ENCODE results near the gene ST8SIA1. TPM values are rescaled to one million over a fixed set of nuclear protein-coding genes. Genes with fewer than 3 reads are reported as not detected.

The ST8SIA1 gene
- polyA plus RNA-seq, 1 donor from 2014 or later = 22.5 TPM

- H3K9ac ChIP-seq (ENCODE audit: low read length) = no peak overlapping the region
- no peak overlapping the region for H2AFZ ChIP-seq (ENCODE audit: low read depth, low read length)
- H3K9me2 ChIP-seq (ENCODE audit: insufficient read depth, low read length) = no peaks in the 10 kb centered on the region
- H3K4me3 ChIP-seq (ENCODE audit: low read length) = no peak overlapping the region
- H3K27ac ChIP-seq (ENCODE audit: low read length) = no peak overlapping the region
- H3K27me3 ChIP-seq (ENCODE audit: insufficient read depth, low read depth, low read length) = no peaks in the 10 kb centered on the region
- TF ChIP-seq POLR2AphosphoS5 (IDR thresholded peaks at IDR 0.05) (no peak), EP300 (conservative IDR thresholded peaks at IDR 0.05; ENCODE audit: poor library complexity, severe bottlenecking) (no peak), RAD21 (conservative IDR thresholded peaks at IDR 0.05) (no peak), SMC3 (conservative IDR thresholded peaks at IDR 0.05; ENCODE audit: poor library complexity) (no peak), TAF1 (IDR thresholded peaks at IDR 0.05; ENCODE audit: low read depth) (no peak), REST (IDR thresholded peaks at IDR 0.05; ENCODE audit: borderline replicate concordance) (no peak), EZH2 (IDR thresholded peaks at IDR 0.05; ENCODE audit: borderline replicate concordance, insufficient read depth, low read length, poor library complexity, severe bottlenecking) (no peak), CTCF (IDR thresholded peaks at IDR 0.05; ENCODE audit: poor library complexity, severe bottlenecking) (no peak), MXI1 (conservative IDR thresholded peaks at IDR 0.05; ENCODE audit: poor library complexity, severe bottlenecking) (no peak)
- H3F3A ChIP-seq (ENCODE audit: insufficient read depth, low read length, poor library complexity, severe bottlenecking) = no peaks in the 10 kb centered on the region
- no peaks in the 10 kb centered on the region for H4K20me1 ChIP-seq (ENCODE audit: insufficient read depth)
- H3K4me2 ChIP-seq (ENCODE audit: low read length) = no peak overlapping the region
- H3K9me3 ChIP-seq (ENCODE audit: low read length) = no peaks in the 10 kb centered on the region
- no peaks in the 10 kb centered on the region for H3K79me2 ChIP-seq (replicated peaks; ENCODE audit: insufficient read depth, low read length)
- H3K36me3 ChIP-seq (ENCODE audit: insufficient read depth, low read length) = no peaks in the 10 kb centered on the region
Measured at GRCh38 chr12:22262309-22262708, 72.2 kb downstream of the ST8SIA1 start.

- TF ChIP-seq EP300 (conservative IDR thresholded peaks at IDR 0.05; ENCODE audit: poor library complexity, severe bottlenecking) = no peak
- no peak for TF ChIP-seq TAF1 (IDR thresholded peaks at IDR 0.05; ENCODE audit: low read depth)
- TF ChIP-seq SMC3 (conservative IDR thresholded peaks at IDR 0.05; ENCODE audit: poor library complexity) = no peak
- TF ChIP-seq EZH2 (IDR thresholded peaks at IDR 0.05; ENCODE audit: borderline replicate concordance, insufficient read depth, low read length, poor library complexity, severe bottlenecking) = no peak
- no peak for TF ChIP-seq MXI1 (conservative IDR thresholded peaks at IDR 0.05; ENCODE audit: poor library complexity, severe bottlenecking)
- TF ChIP-seq RAD21 (conservative IDR thresholded peaks at IDR 0.05) = no peak
- no peak for TF ChIP-seq CTCF (IDR thresholded peaks at IDR 0.05; ENCODE audit: poor library complexity, severe bottlenecking)
- no peak for TF ChIP-seq REST (IDR thresholded peaks at IDR 0.05; ENCODE audit: borderline replicate concordance)
- TF ChIP-seq POLR2AphosphoS5 (IDR thresholded peaks at IDR 0.05) = no peak
- H3K4me2 ChIP-seq (ENCODE audit: low read length) = no peak overlapping the region
- no peak overlapping the region for H3K9ac ChIP-seq (ENCODE audit: low read length)
- H3K27ac ChIP-seq (ENCODE audit: low read length) = no peak overlapping the region
- H3F3A ChIP-seq (ENCODE audit: insufficient read depth, low read length, poor library complexity, severe bottlenecking) = no peaks in the 10 kb centered on the region
- H3K4me3 ChIP-seq (ENCODE audit: low read length) = no peak overlapping the region
- H3K79me2 ChIP-seq (replicated peaks; ENCODE audit: insufficient read depth, low read length) = no peaks in the 10 kb centered on the region
- no peaks in the 10 kb centered on the region for H3K9me3 ChIP-seq (ENCODE audit: low read length)
- H4K20me1 ChIP-seq (ENCODE audit: insufficient read depth) = no peaks in the 10 kb centered on the region
- no peaks in the 10 kb centered on the region for H3K27me3 ChIP-seq (ENCODE audit: insufficient read depth, low read depth, low read length)
- H3K36me3 ChIP-seq (ENCODE audit: insufficient read depth, low read length) = no peaks in the 10 kb centered on the region
- H3K9me2 ChIP-seq (ENCODE audit: insufficient read depth, low read length) = no peaks in the 10 kb centered on the region
- no peak overlapping the region for H2AFZ ChIP-seq (ENCODE audit: low read depth, low read length)
Measured at GRCh38 chr12:22257100-22257499, 77.4 kb downstream of the ST8SIA1 start.

All from neural cell (in vitro differentiated cells).